ENCODE measurements around the gene ZBED3.

The ZBED3 gene

DNA sequence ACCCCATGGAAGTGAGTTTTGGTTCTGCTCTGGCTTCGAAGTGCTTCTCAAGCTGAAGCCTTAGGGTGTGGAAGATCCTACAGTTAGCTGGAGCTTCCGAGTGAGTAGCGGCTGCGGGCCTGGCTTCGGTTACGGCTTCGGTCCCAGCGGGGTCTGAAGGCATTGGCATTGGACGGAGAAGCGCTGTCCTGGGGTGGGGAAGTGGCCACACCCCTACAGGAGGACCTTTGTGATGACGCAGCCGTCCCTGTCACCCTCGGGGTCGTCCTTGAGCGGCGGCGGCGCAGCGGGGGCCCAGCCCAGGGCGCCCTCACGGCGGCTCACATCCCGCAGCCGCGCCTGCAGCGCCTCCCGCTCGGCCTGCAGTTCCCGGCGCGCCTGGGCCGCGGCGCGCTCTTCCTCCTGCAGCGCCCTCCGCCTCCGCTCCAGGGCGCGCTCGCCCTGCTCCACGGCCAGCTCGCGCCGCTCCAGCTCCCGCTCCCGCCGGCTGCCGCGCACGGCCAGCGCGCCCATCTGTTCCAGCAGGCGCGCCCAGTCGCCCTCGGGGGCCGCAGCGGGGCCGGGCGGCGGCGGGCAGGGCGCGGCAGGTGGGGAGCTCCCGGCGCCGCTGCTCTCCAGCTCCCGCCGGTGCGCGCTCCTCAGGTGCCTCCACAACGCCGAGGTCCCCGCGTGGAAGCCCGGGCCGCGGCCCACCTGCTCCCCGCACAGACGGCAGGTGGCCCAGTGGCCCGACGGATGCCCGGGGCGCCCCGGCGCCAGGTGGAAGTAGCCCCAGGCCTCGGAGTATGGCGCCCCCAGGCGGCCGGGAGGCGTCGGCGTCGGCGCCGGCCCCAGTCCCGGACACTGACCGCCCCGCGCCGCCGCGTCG, 9.9 kb downstream of the ZBED3 start:
- DNase-seq, result peak; percentile 65

- DNase-seq, result no peak
Measured at GRCh38 chr5:77074745-77075144, 12.3 kb downstream of the ZBED3 start.

GRCh38 chr5:77073667-77074066, 13.4 kb downstream of the ZBED3 start:
- no peak for DNase-seq

DNA sequence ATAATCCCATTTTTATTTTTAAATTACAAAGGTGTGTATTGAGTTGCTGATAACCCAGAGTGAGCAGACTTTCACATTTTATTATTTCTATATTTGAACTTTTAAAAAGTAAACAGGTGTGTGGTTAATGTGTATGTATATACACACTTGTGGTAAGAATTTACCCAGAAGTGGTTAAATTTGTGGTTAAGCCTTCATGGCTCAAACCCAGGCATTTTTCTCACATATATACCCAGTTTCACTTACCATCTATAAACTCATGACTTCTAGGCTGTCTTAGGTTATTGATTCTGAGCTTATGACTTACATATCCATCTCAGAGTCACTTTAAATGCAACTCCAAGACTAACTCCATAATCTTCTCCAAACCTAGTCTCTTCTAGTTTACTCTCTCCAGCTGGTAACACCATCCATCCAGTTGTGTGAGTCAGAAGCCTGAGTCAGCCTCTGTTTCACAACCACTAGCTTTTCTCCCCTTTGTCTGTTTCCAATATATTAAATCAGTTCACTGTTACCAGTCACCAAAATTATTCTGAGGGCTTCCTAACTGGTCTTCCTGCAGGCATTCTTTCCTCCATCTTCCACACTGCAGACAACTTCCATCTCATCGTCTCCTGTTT, 20.2 kb downstream of the ZBED3 start:
- DNase-seq, result no peak

DNA sequence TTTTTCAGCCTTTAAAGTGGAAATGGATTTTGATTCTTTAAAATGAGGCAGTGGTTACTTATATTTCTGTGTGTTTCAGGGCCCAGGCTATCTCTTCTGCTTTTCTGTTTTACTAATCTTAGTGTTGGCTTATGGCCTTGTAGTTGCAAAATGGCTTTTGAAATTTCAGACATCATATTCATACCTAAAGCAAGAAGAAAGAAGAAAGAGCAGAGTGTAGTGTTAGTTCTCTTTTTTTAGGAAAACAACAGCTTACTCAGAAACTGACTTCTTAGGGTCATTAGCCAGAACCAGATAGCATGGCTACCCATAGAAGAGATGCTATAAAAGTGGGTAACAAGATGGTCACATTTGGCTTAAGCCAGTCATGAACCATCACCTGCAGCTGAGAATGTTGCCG, 20.9 kb downstream of the ZBED3 start:
- DNase-seq, result no peak

GRCh38 chr5:77065256-77065655, 21.8 kb downstream of the ZBED3 start:
- no peak for DNase-seq

DNA sequence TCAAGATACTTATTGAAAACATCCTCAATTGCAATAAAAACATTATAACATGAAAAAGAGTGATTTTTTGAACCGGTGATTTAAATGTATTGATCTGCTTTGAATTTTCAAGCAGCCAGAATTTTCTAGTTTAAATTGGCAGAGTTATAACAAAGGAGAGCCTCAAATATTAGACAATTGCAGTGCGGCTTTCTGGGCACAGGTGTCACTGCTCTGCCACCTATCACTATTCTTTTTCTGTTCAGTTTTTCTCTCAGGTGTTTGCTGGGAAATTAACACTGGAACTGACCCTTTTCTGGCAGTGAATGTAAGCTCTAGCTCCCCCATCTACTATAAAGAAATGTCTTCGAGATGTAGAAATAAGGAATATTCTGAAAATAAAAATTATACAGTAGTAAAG, 23.0 kb downstream of the ZBED3 start:
- DNase-seq, result no peak

- DNase-seq, result peak; percentile 8
Measured at GRCh38 chr5:77046416-77047073, 40.5 kb downstream of the ZBED3 start.

- no peak for DNase-seq
Measured at GRCh38 chr5:77035950-77036349, 51.1 kb downstream of the ZBED3 start.

- DNase-seq, result no peak
Measured at GRCh38 chr5:77033338-77033737, 53.7 kb downstream of the ZBED3 start.

- no peak for DNase-seq
Measured at GRCh38 chr5:77032635-77033034, 54.5 kb downstream of the ZBED3 start.

DNA sequence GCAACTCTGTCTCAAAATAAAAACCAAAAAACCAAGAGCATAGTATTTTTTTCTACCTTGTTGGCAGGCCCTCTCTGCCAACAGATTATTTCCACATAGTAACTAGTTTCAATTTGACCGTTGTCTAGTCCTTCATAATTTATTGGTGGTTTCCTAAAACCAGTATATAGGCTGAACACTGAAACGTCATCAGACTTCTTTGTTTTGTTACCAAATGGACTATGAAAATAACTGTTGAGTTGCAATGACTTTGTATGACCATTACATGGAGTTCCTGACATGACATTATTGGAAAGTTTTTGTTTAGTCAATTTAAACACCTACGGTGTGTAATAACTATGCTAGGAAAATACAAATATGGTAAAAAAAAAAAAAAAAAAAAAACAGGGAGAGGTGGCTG, 55.2 kb downstream of the ZBED3 start:
- DNase-seq, result peak; percentile 38

DNA sequence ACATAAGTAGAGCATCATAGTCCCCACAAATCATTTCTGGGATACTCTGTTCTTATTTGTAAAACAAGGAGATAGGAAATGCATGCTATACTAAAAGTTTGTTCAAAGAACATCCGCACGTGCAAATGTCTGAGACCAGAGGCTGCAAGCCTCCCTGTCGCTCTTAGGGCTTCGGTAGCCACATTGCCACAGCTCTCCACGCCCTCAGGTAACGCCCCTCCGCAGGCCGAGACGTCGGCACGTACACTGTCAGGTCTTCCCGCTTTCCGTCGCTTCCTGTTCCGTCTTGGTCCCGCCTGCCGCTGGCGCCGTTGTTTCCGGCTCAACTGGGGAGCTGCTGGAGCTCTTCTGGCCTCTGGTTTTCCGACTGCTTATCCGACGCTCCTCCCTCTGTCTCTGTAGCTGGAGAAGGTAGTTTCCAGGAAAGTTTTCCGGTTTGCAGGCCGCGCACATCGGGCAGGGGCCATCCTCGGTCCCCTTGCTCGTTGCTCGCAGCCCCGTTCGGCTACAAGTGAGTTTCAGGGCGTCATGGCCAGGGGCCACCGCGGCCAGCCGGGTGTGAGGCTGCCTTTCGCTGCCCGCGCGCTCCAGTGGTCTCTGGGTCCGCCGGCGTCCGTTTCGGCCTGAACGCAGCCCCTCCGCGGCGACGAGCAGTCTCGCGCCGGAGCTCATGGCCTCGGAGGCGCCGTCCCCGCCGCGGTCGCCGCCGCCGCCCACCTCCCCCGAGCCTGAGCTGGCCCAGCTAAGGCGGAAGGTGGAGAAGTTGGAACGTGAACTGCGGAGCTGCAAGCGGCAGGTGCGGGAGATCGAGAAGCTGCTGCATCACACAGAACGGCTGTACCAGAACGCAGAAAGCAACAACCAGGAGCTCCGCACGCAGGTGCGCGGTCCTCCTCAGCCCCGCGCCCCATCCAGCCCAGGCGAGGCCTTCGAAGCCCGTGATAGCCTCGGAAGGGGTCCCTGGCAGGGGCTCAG, 56.7 kb downstream of the ZBED3 start, which contains the start of gene AGGF1:
Gene AGGF1, plus strand, starts transcription at position 308 of the 975 bp plus-strand sequence. Its CDS starts 363 bp downstream, at position 671.
- DNase-seq, result peak; percentile 95

- DNase-seq, result no peak
Measured at GRCh38 chr5:77029376-77029885, 57.7 kb downstream of the ZBED3 start.

GRCh38 chr5:77028631-77029375, 58.3 kb downstream of the ZBED3 start:
- no peak for DNase-seq

DNA sequence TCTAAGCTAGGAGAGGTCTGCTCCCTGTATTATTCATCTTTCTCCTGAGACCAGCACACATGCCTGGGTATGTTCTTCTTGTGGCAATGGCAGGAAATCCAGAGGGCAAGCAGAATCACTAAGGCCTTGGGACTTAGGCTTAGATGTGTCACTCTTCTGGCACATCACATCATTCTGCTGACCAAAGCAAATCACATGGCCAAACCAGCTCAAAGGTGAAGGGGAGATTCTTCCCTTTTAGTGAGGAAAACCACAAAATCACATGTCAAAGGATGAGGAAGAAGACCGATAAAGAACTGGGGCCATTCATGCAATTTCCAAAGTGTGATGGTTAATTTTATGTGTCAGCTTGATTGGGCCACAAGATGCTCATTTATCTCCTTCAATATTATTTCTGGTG, 62.6 kb downstream of the ZBED3 start:
- DNase-seq, result no peak

GRCh38 chr5:77022511-77023417, 64.3 kb downstream of the ZBED3 start:
- DNase-seq, result no peak
